GM23248 (cell line): ENCODE data around the gene SLC6A18.

Source experiments
- EZH2 ChIP-seq: fragments of 200-600 bp; sonication (generic); IDR thresholded peaks from 2 replicates; pipeline ENCODE4 v1.6.1; 2018; ENCODE audit warnings: antibody characterized with exemption, mild to moderate bottlenecking; ENCODE audit not compliant: insufficient read depth, poor library complexity, severe bottlenecking
- EZH2phosphoT487 ChIP-seq: fragments of 200-600 bp; sonication (generic); IDR thresholded peaks from 2 replicates; pipeline ENCODE4 v1.6.1; 2018; ENCODE audit warnings: antibody characterized with exemption, moderate library complexity, mild to moderate bottlenecking, low read depth; ENCODE audit not compliant: insufficient read depth

DNA sequence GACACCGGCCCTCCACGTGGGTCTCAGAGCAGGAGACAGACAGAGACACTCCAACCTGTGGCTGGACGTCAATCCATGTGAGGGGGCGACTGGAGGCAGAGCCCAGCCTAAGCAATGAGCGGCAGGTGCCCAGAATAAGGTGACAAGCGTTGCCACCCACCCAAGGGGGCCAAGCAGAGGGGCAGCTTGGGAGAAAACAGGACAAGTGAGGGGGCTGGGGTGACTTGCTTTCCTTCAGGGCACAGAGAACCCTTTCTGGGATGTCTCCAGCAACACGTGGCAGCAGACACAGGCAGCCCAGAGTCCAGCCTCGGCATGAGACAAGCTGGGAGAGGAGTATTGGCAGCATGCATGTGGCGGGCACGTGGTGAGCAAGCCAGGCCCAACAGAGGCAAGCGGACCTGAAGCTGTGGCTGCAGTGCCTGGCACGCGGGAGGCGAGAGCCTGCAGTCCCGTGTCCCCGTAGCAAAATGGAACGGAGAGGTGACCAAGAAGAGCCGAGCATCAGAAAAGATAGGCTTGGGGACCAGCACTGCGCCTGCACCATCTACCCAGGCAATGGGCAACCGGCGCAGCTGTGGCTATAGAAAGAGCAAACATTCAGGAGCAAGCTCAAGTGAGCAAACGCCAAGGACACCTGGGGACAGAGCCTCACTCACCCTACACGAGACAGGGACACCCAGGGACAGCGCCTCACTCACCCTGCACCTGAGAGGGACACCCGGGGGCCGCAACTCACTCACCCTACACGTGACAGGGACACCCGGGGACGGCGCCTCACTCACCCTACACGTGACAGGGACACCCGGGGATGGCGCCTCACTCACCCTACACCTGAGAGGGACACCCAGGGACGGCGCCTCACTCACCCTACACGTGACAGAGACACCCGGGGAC is 63.5 kb downstream of the SLC6A18 start:
- TF ChIP-seq EZH2: no peak
- TF ChIP-seq EZH2phosphoT487: no peak
